Common myeloid progenitor, CD34-positive (primary cell): Measurements from ENCODE around the gene BCR.
A peak's percentile ranks its signal among the peaks of the same experiment; 100 is the strongest.

Experiments
- CTCF ChIA-PET: fragments of 350-600 bp; sonication (Branson Sonifier 250); formaldehyde crosslinking; loops from one replicate; lab custom pipeline; 2021; ENCODE audit warnings: antibody characterized with exemption; lab: Charles Lee
- POLR2A ChIA-PET: fragments of 350-600 bp; sonication (Branson Sonifier 250); formaldehyde crosslinking; loops from one replicate; lab custom pipeline; 2021; ENCODE audit warnings: antibody characterized with exemption; lab: Charles Lee
- DNase-seq, 3 donors: peaks; one replicate each; pipeline versions ENCODE4 v3.0.0 to v3.0.0-alpha.2; 2013
- H3K27ac ChIP-seq, 2 experiments: 1 replicate in 1 of 2; 2 replicates in 1 of 2; pipeline ENCODE4 v1.7.0; 2013; ENCODE audit warnings: inconsistent platforms in 2 of 2, low read length in 2 of 2, mild to moderate bottlenecking in 2 of 2, low read depth in 1 of 2, moderate library complexity in 1 of 2; ENCODE audit not compliant: severe bottlenecking in 2 of 2, insufficient read depth in 1 of 2, poor library complexity in 1 of 2
- H3K27me3 ChIP-seq, 5 experiments: replicated peaks in 2 of 5; 1 replicate in 3 of 5; 2 replicates in 2 of 5; pipeline versions ENCODE4 v1.6.1 to v1.7.0; 2013; ENCODE audit warnings: low read length in 4 of 5, mild to moderate bottlenecking in 2 of 5, moderate library complexity in 2 of 5, inconsistent platforms in 1 of 5; ENCODE audit not compliant: insufficient read depth in 5 of 5, control insufficient read depth in 4 of 5
- H3K36me3 ChIP-seq, 4 experiments: 1 replicate in 2 of 4; 2 replicates in 2 of 4; pipeline versions ENCODE4 v1.6.1 to v1.7.0; 2013; ENCODE audit warnings: low read length in 3 of 4, control low read depth in 1 of 4, mild to moderate bottlenecking in 1 of 4; ENCODE audit not compliant: control insufficient read depth in 4 of 4, insufficient read depth in 4 of 4
- H3K4me1 ChIP-seq, 4 experiments: 1 replicate in 3 of 4; 2 replicates in 1 of 4; pipeline versions ENCODE4 v1.6.1 to v1.7.1; 2013; ENCODE audit warnings: low read length in 3 of 4, mild to moderate bottlenecking in 3 of 4, control low read depth in 1 of 4, inconsistent platforms in 1 of 4, moderate library complexity in 1 of 4; ENCODE audit not compliant: control insufficient read depth in 4 of 4, insufficient read depth in 4 of 4; ENCODE audit errors: control extremely low read depth in 1 of 4
- H3K4me3 ChIP-seq, 7 experiments: 1 replicate in 4 of 7; 2 replicates in 3 of 7; pipeline versions ENCODE4 v1.5.1 to v1.7.0; 2013; ENCODE audit warnings: mild to moderate bottlenecking in 7 of 7, low read length in 6 of 7, moderate library complexity in 6 of 7, inconsistent platforms in 2 of 7, low read depth in 2 of 7, control low read depth in 1 of 7; ENCODE audit not compliant: insufficient read depth in 4 of 7, control insufficient read depth in 1 of 7; ENCODE audit errors: extremely low read depth in 1 of 7
- H3K9me3 ChIP-seq, 5 experiments: 1 replicate in 4 of 5; 2 replicates in 1 of 5; pipeline versions ENCODE4 v1.6.1 to v1.7.1; 2013; ENCODE audit warnings: low read length in 4 of 5, mild to moderate bottlenecking in 2 of 5, inconsistent platforms in 1 of 5, low read depth in 1 of 5, moderate library complexity in 1 of 5; ENCODE audit not compliant: control insufficient read depth in 4 of 5, insufficient read depth in 2 of 5; ENCODE audit errors: control extremely low read depth in 1 of 5
- WGBS: methylation state at CpG from one replicate; pipeline ENCODE4 v1.1.5; 2013; ENCODE audit not compliant: insufficient coverage; 5-methylcytosine and 5-hydroxymethylcytosine counted together

Gene BCR

GRCh38 chr22:23144432-23144831 lies 35.9 kb upstream of the BCR start:
- POLR2A ChIA-PET, result interaction anchor here (0.6 kb wide), 1 partner anchor 13 kb away, joined by 4 read pairs; no protein-coding TSS in a partner anchor
- H3K27me3 ChIP-seq, result peaks cover 0 to 2% (median 0%) of the 10 kb centered on the region in 5 experiments
- H3K4me1 ChIP-seq, result peaks cover 4 to 28% (median 23%) of the 10 kb centered on the region in 4 experiments
- no peaks in the 10 kb centered on the region for H3K9me3 ChIP-seq
- H3K4me3 ChIP-seq, result peak overlapping the region in 4 of 7 experiments; percentile 20 to 68 (median 56)
- H3K36me3 ChIP-seq, result no peaks in the 10 kb centered on the region
- CTCF ChIA-PET, result interaction anchor here (0.7 to 2.8 kb wide), 8 partner anchors 9 to 186 kb away, joined by 3 to 17 read pairs (median 6); no protein-coding TSS in a partner anchor
- no peak for DNase-seq
- WGBS, result no CpG with 5 or more reads among the region's 4 CpGs
- H3K27ac ChIP-seq, result no peak overlapping the region

GRCh38 chr22:23144932-23145877 lies 35.1 kb upstream of the BCR start, which contains the start of gene RAB36:
Gene RAB36 (plus strand): TSS chr22:23145477. CDS start chr22:23146617, 1,140 bp downstream.
- peak; percentile 93 to 97 (median 94) for DNase-seq
- Histone ChIP-seq H3K27me3 (peaks cover 0 to 2% (median 0%) of the 10 kb centered on the region in 5 experiments), H3K9me3 (no peaks in the 10 kb centered on the region), H3K27ac (no peak within 1 kb of the TSS), H3K36me3 (no peaks in the 10 kb centered on the region), H3K4me3 (peak within 1 kb of the TSS in 4 of 7 experiments; percentile 20 to 68 (median 56)), H3K4me1 (peaks cover 4 to 28% (median 23%) of the 10 kb centered on the region in 4 experiments)
- POLR2A ChIA-PET, result interaction anchor here (0.6 to 0.7 kb wide), 2 partner anchors 12 to 96 kb away, joined by 3 to 4 read pairs; no protein-coding TSS in a partner anchor
- WGBS, result 11% methylated on average over 44 of the region's 62 CpGs
- CTCF ChIA-PET, result interaction anchor here (1.1 to 2.8 kb wide), 8 partner anchors 8 to 187 kb away, joined by 4 to 17 read pairs (median 6); no protein-coding TSS in a partner anchor

- CTCF ChIA-PET, result interaction anchor here (1.5 to 2.8 kb wide), 3 partner anchors 11 to 188 kb away, joined by 4 to 17 read pairs (median 4); no protein-coding TSS in a partner anchor
- Histone ChIP-seq H3K36me3 (no peaks in the 10 kb centered on the region), H3K9me3 (no peaks in the 10 kb centered on the region), H3K27ac (no peak overlapping the region), H3K27me3 (peaks cover 0 to 2% (median 0%) of the 10 kb centered on the region in 5 experiments), H3K4me3 (peak overlapping the region in 3 of 7 experiments; percentile 49 to 68 (median 57)), H3K4me1 (peaks cover 4 to 28% (median 23%) of the 10 kb centered on the region in 4 experiments)
- POLR2A ChIA-PET, result interaction anchor here (0.7 kb wide), 1 partner anchor 96 kb away, joined by 3 read pairs; no protein-coding TSS in a partner anchor
- WGBS, result 96% methylated on average over 2 of the region's 2 CpGs
- DNase-seq, result no peak
Measured at GRCh38 chr22:23145878-23146470, 34.3 kb upstream of the BCR start.

GRCh38 chr22:23146478-23147205 lies 33.7 kb upstream of the BCR start:
- ChIA-PET CTCF (interaction anchor here (0.8 to 2.8 kb wide), 6 partner anchors 11 to 189 kb away, joined by 3 to 17 read pairs (median 4); no protein-coding TSS in a partner anchor), POLR2A (no interaction called here)
- Histone ChIP-seq H3K9me3 (no peaks in the 10 kb centered on the region), H3K27ac (no peak overlapping the region), H3K36me3 (no peaks in the 10 kb centered on the region), H3K4me3 (no peak overlapping the region), H3K27me3 (peaks cover 0 to 2% (median 0%) of the 10 kb centered on the region in 5 experiments), H3K4me1 (peaks cover 4 to 24% (median 17%) of the 10 kb centered on the region in 4 experiments)
- no peak for DNase-seq
- WGBS, result 89% methylated on average over 7 of the region's 8 CpGs

GRCh38 chr22:23147617-23148387 lies 32.5 kb upstream of the BCR start:
- DNase-seq, result no peak
- H3K36me3 ChIP-seq, result no peaks in the 10 kb centered on the region
- peaks cover 4 to 18% (median 13%) of the 10 kb centered on the region in 4 experiments for H3K4me1 ChIP-seq
- no peak overlapping the region for H3K27ac ChIP-seq
- ChIA-PET POLR2A (no interaction called here), CTCF (interaction anchor here (1.0 to 2.1 kb wide), 4 partner anchors 7 to 134 kb away, joined by 3 to 6 read pairs (median 4); no protein-coding TSS in a partner anchor)
- H3K27me3 ChIP-seq, result peaks cover 0 to 2% (median 0%) of the 10 kb centered on the region in 5 experiments
- 70% methylated on average over 4 of the region's 6 CpGs for WGBS
- H3K9me3 ChIP-seq, result no peaks in the 10 kb centered on the region
- no peak overlapping the region for H3K4me3 ChIP-seq
